Globus pallidus (tissue), 1 donor: ENCODE results near the gene CHST8.

Experiments used
- DNase-seq: peaks from one replicate; pipeline ENCODE4 v3.0.0-alpha.2; 2015; ENCODE audit warnings: low spot score

Gene CHST8

DNA sequence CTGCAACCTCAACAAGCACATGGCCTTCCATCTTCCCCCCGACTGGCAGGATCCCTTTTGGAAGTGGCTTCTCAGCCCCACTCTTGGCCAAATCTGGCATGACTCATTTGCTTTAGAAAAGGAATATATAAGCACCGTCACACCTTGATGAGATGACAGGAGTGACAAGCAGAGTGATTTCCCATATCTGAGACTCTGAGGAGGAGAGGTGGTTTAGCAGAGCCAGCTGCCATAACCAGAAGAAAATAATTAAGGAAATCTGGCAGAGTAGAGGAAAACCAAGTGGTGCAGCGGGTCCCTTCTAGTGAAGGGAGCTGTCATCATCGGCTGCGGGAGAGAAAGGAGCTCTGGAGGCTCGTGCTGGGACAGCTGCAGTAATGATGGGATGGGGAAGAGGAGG is 147.5 kb downstream of the CHST8 start:
- DNase-seq, result no peak

DNA sequence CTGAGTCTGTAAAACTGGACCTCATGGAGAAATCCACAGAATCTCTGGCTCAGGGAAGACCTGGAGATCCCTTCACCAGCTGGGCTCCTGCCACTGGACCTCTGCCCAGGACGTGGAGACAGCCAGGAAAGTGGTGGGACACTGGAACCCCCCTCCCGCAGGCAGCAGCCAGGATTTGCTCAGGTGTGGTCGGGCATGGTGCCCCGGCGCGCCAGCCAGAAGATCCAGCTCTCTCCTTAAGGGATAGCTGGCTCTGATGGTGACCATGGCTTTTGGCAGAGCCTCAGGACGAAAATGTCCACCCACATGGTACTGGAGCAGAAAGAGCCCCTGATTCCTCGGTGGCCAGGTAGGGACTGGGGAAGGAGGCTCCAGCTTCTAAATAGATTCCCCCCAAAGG is 148.4 kb downstream of the CHST8 start:
- DNase-seq, result no peak

DNA sequence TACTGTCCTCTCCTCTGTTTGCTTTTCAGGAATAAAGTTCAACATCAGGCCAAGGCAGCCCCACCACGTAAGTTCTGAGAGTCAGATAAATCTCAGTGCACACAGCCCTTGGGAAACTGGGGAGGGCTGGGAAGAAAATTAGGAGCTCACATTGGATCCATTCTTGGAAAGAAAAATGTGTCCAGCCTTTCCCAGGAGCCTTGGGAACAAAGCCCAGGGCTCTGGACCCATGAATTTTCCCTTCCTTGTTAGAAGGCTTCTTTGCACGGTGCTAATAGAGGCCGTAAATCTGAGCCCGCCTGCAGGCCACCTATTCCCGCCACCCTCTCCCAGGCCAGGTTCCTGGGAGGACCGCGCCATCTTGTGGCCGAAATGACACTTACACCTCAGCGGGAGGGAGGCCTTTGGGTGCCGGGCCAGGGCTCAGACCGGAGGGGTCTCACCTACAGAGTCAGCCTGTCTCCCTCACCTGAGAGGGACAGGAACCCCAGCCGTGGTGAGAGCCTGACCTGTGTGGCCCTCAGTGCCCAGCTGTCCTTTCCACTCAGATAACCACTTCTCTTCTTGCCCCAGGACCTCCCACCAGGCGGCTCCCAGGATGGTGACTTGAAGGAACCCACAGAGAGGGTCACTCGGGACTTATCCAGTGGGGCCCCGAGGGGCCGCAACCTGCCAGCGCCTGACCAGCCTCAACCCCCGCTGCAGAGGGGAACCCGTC is 149.8 kb downstream of the CHST8 start:
- peak; percentile 48 for DNase-seq

DNA sequence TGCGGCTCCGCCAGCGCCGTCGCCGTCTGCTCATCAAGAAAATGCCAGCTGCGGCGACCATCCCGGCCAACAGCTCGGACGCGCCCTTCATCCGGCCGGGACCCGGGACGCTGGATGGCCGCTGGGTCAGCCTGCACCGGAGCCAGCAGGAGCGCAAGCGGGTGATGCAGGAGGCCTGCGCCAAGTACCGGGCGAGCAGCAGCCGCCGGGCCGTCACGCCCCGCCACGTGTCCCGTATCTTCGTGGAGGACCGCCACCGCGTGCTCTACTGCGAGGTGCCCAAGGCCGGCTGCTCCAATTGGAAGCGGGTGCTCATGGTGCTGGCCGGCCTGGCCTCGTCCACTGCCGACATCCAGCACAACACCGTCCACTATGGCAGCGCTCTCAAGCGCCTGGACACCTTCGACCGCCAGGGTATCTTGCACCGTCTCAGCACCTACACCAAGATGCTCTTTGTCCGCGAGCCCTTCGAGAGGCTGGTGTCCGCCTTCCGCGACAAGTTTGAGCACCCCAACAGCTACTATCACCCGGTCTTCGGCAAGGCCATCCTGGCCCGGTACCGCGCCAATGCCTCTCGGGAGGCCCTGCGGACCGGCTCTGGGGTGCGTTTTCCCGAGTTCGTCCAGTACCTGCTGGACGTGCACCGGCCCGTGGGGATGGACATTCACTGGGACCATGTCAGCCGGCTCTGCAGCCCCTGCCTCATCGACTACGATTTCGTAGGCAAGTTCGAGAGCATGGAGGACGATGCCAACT is 150.5 kb downstream of the CHST8 start:
- no peak for DNase-seq

DNA sequence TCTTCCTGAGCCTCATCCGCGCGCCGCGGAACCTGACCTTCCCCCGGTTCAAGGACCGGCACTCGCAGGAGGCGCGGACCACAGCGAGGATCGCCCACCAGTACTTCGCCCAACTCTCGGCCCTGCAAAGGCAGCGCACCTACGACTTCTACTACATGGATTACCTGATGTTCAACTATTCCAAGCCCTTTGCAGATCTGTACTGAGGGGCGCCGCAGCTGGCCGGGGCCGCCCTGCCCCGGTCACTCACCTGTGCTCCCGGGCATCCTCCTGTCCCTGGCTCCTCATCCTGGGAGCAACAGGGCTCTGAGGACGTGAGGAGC is 151.1 kb downstream of the CHST8 start:
- DNase-seq, result no peak

DNA sequence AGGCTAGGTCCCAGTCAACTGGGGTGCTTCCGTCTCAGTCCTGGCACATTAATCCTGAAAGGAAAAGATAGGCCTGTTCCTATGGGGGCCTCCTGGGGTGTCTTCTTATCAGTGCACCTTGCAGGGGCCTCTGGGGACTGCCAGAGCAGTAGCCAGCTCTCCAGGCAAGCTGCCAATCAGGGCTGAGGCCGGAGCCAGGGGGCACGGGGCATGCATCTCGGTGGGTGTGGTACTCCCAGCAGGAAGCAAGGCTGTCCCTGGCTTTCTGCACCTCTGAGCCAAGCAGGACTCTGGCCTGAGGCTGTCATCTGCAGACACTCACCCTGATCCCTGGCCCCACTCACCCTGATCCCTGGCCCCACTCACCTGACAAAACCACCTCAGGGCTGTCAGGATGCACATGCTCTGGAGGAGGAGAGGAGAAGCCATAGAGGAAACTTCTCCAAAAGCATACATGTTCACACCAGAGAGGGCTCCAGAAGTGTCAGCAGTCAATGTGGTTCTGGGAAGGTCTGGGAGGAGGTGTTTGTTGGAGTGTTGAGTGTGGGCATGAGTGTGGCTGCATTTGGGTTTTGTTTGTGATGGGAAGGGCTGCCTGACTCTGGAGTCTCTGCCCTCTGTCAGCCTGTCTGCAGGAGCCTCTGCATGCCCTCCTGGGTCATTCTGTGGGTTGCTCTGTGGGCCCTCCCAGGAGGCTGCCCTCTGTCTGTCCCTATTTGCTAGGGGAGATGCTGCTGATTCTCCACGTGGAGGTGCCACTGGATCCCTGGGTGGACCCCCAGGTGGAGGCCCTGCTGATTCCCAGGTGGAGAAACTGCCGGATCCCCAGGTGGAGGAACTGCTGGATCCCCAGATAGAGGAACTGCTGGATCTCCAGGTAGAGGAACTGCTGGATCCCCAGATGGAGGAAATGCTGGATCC is 152.2 kb downstream of the CHST8 start:
- DNase-seq, result no peak

DNA sequence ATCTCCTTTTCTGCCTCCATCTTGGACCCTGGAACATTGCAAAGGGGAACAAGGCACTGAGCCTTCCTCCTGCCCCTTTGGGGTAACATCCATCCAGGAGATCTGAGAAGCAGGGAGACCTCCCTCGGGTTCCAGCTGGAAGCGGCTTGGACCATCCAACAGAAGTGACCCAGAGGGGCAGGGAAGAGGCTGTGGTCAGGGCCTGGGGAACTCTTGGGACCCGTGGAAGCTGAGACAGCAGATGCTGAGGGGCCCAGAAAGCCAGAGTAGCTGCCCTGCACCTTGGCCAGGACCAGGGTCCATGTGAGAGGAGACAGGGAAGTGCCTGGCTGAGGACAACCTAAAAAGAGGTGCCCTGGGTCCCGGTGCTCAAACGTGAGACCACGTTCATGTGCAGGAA is 153.0 kb downstream of the CHST8 start:
- DNase-seq, result no peak

DNA sequence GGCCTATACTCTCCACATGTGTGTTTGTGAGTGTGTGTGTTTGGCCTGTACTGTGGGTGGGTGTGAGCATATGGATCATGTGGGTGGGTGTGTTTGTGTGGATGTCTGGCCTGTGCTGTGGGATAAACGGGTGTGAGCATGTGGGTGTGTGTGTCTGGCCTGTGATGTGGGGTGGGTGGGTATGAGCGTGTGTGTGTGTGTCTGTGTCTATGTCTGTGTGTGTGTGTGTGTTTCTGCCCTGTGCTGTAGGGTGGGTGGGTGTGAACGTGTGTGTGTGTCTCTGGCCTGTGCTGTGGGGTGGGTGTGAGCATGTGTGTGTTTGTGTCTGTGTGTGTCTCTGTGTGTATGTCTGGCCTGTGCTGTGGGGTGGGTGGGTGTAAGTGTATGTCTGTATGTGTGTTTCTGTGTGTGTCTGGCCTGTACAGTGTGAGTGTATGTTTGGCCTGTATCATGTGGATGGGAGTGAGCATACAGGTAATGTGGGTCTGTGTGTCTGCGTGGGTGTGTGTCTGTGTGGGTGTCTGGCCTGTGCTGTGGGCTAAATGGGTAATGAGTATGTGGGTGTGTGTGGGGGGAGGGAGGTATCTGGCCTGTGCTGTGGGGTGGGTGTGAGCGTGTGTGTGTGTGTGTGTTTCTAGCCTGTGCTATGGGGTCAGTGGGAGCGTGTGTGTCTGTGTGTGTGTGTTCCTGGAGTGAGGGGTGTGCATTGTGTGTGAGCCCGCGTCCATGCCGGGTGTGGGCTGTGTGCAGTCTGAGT is 154.2 kb downstream of the CHST8 start:
- DNase-seq, result no peak

DNA sequence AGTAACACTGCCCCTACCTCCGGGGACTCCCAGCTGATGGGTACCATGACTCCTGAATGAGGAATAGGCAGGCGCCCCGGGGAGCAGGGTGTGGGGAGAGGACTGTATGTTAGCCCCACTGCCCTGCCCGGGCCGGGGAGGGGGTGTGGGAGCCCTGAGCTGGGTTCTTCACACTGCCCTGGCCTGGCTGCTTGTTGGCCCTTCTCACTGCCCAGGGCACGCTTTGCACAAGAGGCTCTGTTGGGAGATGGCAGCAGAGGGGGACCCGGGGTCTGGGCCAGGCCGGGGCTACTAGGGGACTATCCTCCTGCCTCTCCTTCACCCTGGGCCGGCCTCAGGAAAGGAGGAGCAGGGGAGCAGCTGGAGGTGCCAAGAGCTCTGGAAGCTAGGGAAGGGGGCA is 155.6 kb downstream of the CHST8 start:
- no peak for DNase-seq

DNA sequence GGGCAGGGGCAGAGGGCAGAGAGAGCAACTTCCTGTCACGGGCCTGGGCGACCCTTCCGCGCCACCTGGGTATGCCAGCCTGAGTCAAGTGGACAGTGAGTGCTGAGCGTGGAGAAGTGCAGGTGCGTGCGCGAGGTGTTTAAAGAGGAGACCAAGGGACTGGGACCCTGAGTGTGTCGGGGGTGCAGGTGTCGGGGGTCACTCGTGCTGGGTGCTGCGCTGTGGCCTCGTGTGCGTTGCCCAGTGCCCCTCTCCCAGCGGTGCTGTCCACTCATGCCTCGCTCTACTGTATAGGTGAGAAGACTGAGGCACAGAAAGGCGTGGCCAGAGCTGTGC is 156.0 kb downstream of the CHST8 start:
- no peak for DNase-seq

DNA sequence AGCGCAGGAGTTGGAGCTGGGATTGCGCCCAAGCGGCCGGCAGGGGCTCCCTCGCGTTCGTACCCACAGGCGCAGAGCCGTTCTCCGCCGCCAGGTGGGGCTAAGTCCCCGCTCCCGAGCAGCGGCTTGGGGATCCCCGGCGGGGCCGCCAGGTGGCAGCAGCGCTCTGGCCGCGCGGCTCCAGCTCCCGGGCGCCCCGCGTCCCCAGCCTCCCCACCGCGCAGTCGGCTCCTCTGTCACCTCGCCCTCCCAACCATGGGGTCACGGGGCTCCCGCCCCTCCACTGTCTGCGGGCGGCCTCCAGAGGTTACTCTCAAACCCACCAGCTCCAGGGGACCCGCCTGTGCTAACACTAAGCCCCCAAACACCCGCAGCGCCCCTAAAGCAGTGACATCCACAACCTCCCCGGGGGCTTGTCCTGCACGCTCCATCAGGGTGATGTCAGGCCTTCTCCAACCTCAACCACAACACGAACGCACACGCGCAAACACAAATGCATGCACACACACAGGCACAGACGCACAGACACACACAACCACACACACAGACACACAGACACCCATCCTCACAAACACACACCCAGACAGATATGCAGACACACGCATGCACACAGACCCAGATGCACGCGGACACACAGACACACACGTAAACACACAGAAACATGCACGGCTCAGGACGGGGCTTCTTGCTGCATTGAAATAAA is 156.5 kb downstream of the CHST8 start:
- peak; percentile 52 for DNase-seq

DNA sequence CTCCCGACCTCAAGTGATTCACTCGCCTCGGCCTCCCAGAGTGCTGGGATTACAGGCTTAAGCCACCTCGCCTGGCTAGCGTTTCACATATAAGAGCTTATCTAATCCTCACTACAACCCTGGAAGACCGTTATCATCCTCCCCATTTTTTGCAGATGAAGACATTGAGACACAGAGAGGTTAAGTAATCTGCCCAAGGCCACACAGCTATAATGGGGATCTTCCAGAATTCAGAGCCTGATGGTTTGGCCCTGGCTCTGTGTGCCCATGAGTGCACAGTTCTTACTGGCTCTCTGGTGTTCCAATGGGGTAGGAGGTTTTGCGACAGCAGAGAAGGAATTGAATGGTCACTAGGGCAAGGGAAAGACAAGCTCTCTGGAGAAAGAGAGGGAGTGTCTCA is 158.1 kb downstream of the CHST8 start:
- no peak for DNase-seq

DNA sequence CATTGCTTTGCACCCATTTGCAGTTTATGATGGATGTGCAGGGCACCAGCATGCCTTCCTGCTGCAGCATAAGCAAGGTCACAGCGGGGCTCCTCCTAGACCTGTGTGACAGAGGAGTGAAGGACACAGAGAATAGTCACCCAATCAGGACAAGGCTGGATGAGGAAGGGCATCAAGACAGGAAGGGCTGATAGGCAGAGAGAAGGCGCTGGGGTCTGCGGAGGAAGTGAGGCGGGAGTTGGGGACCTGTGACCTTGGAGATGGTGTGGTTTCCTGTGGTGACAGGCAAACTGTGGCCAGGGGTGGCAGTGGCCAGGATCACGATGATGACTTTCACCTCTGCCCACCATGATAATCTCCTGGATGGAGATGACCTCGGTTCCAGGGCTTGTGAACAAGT is 158.5 kb downstream of the CHST8 start:
- no peak for DNase-seq

DNA sequence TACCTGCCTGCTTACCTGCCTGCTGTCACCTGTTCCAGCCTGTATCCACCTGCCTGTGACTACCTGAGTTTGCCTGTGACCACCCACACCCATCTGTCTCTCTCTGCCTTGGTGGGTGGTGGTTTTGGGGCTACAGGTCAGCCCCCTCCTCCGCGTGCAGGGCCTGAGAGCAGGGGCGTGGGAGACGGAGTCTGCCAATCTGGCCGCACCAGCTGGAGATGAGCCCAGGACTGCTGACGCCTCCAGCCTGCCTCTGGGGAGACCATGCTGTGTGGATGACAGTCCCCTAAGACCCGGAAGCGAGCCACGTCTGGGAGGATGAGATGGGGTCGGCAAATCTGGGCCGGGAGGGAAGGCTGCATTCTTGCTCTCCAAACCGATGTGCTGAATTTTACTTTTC is 159.0 kb downstream of the CHST8 start:
- no peak for DNase-seq

DNA sequence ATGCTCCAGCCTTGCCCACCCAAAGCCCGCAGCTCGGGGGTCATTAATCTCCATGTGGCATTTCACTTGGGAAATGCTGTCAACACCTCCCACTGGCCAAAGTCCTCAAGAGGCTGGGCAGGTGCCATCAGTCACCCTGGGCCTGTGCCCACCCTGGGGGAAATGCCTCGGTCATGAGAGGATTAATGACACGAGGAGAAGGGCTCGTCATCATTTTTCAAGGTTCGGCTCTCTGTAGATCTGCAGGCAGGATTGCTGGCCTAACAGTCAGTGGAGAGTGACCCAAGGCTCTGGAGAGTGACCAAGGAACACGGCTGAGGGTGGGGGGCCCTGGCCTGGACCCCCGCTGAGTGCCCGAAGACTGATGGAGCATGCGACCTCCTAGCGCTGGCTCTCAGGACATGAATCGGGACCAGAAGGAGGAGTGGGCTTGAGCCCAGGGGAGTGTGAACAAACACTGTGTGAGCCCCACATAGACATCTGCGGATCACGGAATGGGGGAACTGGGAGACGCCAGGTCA is 159.7 kb downstream of the CHST8 start:
- DNase-seq, result no peak

DNA sequence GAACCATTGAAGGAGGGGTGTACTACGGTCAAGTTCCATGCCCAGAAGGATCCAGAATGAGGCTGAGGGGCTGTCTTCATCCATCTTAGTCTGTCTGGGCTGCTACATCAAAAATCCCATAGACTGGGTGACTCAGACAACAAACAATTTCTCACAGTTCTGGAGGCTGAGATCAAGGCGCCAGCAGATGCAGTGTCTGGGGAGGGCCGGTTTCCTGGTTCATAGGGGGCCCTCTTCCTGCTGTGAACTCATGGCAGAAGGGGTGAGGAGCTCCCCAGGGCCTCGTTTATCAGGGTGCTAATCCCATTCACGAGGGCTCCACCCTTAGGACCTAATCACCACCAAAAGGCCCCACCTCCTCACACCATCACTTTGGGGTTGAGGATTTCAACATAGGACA is 160.2 kb downstream of the CHST8 start:
- DNase-seq, result no peak

DNA sequence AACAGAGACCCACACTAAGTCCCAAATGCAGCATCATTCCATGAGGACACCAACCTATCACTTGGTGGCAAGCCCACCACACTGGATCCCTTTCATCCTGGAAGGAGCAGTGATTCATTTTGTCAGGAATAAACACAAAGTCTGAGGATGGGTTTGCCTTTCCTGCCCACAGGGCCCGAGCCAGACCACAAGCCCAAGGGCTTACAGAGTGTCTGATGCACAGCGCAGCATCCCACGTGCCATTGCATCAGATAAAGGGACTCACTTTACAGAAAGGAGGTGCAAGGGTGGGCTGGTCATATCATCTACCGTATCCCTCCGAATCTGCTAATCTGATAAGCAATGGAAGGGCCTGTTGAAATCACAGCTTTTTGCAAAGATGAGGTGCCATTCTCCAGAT is 162.7 kb downstream of the CHST8 start:
- no peak for DNase-seq

DNA sequence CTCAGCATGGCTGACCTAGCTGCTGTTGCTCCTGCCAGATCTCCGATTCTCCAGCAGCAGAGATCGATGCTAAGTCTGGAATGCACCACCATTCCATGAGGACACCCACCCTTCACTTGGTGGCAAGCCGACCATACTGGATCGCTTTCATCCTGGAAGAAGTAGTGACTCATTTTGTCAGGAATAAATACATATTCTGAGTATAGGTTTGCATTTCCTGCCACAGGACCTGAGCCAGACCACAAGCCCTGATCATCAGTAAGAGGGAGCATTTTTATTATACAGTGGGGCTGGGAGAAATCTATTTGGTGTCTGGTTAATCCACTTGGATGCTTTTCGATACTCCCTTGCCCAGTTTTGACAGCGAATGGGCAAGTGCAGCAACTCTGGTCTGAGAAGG is 164.0 kb downstream of the CHST8 start:
- no peak for DNase-seq

DNA sequence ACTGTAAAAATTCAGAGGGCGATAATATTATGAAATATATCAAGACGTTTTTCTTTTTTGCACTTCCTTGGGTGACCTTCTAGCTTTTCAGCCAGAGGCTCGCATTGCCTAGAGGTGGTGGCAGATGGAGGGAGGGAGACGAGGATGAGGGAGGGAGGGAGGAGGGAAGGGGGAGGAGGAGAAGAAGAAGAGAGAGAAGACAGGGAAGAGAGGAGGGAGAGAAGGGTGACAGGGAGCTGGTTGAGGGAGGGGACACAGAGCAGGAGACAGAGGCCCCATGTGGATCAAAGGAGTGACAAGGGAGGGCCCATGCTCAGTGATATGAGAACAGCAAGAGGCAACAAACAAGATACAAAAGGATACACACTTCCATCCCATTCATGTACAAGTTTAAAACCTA is 166.9 kb downstream of the CHST8 start:
- DNase-seq, result no peak

DNA sequence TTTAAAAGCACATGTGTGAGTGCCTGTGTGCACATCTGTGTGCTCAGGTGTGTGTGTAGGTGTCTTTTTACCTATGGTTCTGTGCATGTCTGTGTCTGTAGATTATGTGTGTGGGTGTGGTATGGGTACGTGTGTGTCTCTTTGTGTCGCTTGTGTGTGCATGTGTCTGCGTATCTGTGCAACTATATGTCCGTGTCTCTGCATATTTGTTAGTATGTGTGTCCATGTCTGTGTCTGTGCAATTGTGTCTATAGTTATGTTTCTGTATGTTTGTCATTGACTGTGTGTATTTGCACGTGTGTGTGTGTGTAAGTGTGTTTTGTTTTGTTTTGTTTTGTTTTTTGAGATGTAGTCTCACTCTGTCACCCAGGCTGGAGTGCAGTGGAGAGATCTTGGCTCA is 167.6 kb downstream of the CHST8 start:
- DNase-seq, result no peak

DNA sequence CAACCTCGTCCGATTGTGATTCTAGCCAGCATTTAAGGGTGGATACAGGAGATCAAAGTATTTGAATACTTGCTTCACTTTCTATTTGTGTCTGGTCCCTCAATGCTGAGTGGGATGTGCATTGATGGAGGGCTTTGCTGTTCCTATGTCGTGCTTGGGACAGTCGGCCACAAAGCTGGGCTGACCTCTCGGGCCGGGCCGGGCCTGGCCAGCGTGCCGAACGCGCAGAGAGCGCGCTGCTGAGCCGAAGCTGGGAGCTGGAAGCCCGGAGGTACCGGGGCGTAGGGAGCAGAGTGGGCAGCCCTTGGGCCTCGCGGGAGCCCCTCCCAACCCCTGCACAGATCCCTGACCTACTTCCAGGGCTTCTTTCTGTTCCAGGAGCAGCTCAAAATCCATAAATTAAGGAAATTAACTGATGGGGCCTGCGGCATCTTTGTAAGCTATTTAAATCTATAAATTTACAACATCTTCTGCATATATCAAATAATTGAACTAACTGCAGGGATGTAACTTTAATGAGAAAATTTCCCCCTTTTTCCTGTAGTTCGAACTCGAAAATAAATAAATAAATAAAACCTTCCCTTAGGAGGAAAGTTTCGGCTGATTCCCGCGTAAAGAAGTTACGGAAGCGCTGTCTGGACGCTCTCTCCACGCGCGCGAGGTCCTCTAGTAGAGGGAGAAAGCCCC is 173.1 kb downstream of the CHST8 start:
- no peak for DNase-seq
